Measurements from ENCODE around the gene LENG9. TPM values are rescaled to one million over a fixed set of nuclear protein-coding genes. Genes with fewer than 3 reads are reported as not detected.

Gene LENG9
- total and polyA plus RNA-seq, 2 of the 13 experiments (the other 11 are each of a cell fraction or from before 2014, with no cell fraction given) = 0.75 to 2.9 TPM

DNA sequence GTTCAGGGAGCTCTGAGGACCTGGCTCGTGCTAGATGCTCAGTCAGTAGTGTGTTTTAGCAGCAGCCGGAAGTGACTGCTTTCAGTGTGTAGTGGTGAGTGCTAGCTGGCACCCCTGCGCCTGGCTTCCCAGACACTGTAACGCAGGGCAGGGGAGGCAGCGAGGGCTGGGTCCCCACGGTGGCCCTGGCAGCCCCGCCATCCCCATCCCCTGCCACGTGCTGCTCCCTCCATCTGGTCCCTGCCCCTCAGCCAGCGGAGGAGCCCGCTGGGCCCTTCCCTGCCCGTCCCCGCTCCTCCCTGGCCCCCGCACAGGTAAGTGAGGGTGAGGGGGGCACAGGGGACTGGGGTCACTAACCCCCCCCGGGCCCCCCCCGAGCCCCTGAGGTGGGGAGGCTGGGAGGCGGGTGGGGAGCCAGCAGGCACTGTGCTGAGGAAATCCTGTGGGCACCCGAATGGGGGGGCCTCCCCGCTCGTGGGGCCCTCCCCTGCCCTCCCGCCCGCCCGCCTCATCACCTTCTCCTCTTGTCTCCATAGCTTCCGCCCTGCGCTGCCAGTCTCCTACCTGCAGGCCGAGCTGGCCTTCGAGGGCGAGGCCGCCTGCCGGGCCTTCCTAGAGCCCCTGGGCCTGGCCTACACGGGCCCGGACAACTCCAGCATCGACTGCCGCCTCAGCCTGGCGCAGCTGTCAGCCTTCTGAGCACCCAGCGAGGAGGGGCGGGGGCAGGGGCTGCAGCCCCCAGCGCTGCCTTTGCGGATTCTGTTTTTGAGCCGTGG is 3.2 kb downstream of the LENG9 start (continued):
- 0 out of 2 replicates have a peak, but pooled peaks have one; percentile 7 for TF ChIP-seq CENPT (CRISPR knock-in tag; IDR thresholded peaks at IDR 0.05; ENCODE audit: low read depth)
- TF ChIP-seq SRSF4 (IDR thresholded peaks at IDR 0.05; ENCODE audit: low read depth, low read length, poor library complexity, severe bottlenecking) = no peak
- TF ChIP-seq, protein P1, sequence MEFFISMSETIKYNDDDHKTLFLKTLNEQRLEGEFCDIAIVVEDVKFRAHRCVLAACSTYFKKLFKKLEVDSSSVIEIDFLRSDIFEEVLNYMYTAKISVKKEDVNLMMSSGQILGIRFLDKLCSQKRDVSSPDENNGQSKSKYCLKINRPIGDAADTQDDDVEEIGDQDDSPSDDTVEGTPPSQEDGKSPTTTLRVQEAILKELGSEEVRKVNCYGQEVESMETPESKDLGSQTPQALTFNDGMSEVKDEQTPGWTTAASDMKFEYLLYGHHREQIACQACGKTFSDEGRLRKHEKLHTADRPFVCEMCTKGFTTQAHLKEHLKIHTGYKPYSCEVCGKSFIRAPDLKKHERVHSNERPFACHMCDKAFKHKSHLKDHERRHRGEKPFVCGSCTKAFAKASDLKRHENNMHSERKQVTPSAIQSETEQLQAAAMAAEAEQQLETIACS (CRISPR knock-in tag; IDR thresholded peaks at IDR 0.05) = no peak
- no peak for TF ChIP-seq ZNF253 (CRISPR knock-in tag; IDR thresholded peaks at IDR 0.05; ENCODE audit: borderline replicate concordance)
- no peak for TF ChIP-seq ZNF431 (CRISPR knock-in tag; IDR thresholded peaks at IDR 0.05; ENCODE audit: borderline replicate concordance, low read depth)
- no peak for TF ChIP-seq ZNF138 (CRISPR knock-in tag; IDR thresholded peaks at IDR 0.05; ENCODE audit: low read depth)
- TF ChIP-seq, protein P2, sequence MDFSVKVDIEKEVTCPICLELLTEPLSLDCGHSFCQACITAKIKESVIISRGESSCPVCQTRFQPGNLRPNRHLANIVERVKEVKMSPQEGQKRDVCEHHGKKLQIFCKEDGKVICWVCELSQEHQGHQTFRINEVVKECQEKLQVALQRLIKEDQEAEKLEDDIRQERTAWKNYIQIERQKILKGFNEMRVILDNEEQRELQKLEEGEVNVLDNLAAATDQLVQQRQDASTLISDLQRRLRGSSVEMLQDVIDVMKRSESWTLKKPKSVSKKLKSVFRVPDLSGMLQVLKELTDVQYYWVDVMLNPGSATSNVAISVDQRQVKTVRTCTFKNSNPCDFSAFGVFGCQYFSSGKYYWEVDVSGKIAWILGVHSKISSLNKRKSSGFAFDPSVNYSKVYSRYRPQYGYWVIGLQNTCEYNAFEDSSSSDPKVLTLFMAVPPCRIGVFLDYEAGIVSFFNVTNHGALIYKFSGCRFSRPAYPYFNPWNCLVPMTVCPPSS (IDR thresholded peaks at IDR 0.05) = no peak
- TF ChIP-seq AGO2 (optimal IDR thresholded peaks at IDR 0.05; ENCODE audit: low read depth, low read length) = peak; percentile 89
- TF ChIP-seq, protein P3, sequence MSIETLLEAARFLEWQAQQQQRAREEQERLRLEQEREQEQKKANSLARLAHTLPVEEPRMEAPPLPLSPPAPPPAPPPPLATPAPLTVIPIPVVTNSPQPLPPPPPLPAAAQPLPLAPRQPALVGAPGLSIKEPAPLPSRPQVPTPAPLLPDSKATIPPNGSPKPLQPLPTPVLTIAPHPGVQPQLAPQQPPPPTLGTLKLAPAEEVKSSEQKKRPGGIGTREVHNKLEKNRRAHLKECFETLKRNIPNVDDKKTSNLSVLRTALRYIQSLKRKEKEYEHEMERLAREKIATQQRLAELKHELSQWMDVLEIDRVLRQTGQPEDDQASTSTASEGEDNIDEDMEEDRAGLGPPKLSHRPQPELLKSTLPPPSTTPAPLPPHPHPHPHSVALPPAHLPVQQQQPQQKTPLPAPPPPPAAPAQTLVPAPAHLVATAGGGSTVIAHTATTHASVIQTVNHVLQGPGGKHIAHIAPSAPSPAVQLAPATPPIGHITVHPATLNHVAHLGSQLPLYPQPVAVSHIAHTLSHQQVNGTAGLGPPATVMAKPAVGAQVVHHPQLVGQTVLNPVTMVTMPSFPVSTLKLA (IDR thresholded peaks at IDR 0.05) = no peak
- TF ChIP-seq POLR2A (IDR thresholded peaks at IDR 0.05; ENCODE audit: insufficient read depth in 1 of 2, low read depth in 2 of 2, low read length in 2 of 2) = 0 out of 4 replicates have a peak, but pooled peaks of 1 of the 2 experiments have one; percentile 19
- TF ChIP-seq ZNF558 (CRISPR knock-in tag; IDR thresholded peaks at IDR 0.05; ENCODE audit: borderline replicate concordance) = no peak
- peak; percentile 73 for TF ChIP-seq RBFOX2 (IDR thresholded peaks at IDR 0.05; ENCODE audit: low read depth, low read length)
- no peak for TF ChIP-seq JUND (CRISPR knock-in tag; IDR thresholded peaks at IDR 0.05)

Measured in HepG2 (cell line).